Liver (tissue), 3 donors: ENCODE data around the gene TEX261.

Source experiments
- ATF3 ChIP-seq: IDR thresholded peaks from 2 replicates; pipeline ENCODE4 v1.6.1; 2016; ENCODE audit warnings: antibody characterized with exemption
- CTCF ChIP-seq: fragments of 150-350 bp; IDR thresholded peaks from 2 replicates; pipeline ENCODE4 v1.5.1; 2017; ENCODE audit warnings: improper control_type of control experiment, low read depth, low read length; ENCODE audit not compliant: missing input control
- EGR1 ChIP-seq, 2 donors: IDR thresholded peaks; 2 replicates each; pipeline ENCODE4 v1.6.1; 2016 to 2018; ENCODE audit warnings: antibody characterized with exemption in 2 of 2, low read depth in 2 of 2
- FOXA2 ChIP-seq: IDR thresholded peaks from 2 replicates; pipeline ENCODE4 v1.6.1; 2016; ENCODE audit warnings: antibody characterized with exemption
- JUND ChIP-seq, 2 donors: IDR thresholded peaks; 2 replicates each; pipeline ENCODE4 v1.6.1; 2016; ENCODE audit warnings: antibody characterized with exemption in 2 of 2
- MAX ChIP-seq: IDR thresholded peaks from 2 replicates; pipeline ENCODE4 v1.6.1; 2016; ENCODE audit warnings: antibody characterized with exemption
- RAD21 ChIP-seq, 2 donors: IDR thresholded peaks; 2 replicates each; pipeline ENCODE4 v1.6.1; 2016; ENCODE audit warnings: antibody characterized with exemption in 2 of 2, mild to moderate bottlenecking in 2 of 2
- REST ChIP-seq: IDR thresholded peaks from 2 replicates; pipeline ENCODE4 v1.6.1; 2016; ENCODE audit warnings: antibody characterized with exemption, mild to moderate bottlenecking
- SP1 ChIP-seq: IDR thresholded peaks from 2 replicates; pipeline ENCODE4 v1.6.1; 2018; ENCODE audit warnings: antibody characterized with exemption, mild to moderate bottlenecking
- TAF1 ChIP-seq: conservative IDR thresholded peaks from 2 replicates; pipeline ENCODE4 v1.6.1; 2016; ENCODE audit warnings: antibody characterized with exemption, mild to moderate bottlenecking
- YY1 ChIP-seq: IDR thresholded peaks from 2 replicates; pipeline ENCODE4 v1.6.1; 2016; ENCODE audit warnings: antibody characterized with exemption, mild to moderate bottlenecking
- ZBTB33 ChIP-seq: IDR thresholded peaks from 2 replicates; pipeline ENCODE4 v1.6.1; 2016; ENCODE audit warnings: antibody characterized with exemption
- donor health status: healthy.
- donor health status: healthy.

GRCh38 chr2:70985956-70986355 lies 8.7 kb downstream of the TEX261 start:
- no peak for TF ChIP-seq CTCF
- TF ChIP-seq YY1, result no peak
- TF ChIP-seq EGR1 (IDR thresholded peaks at IDR 0.05; ENCODE audit: low read depth in 2 of 2), result no peak
- no peak for TF ChIP-seq RAD21 (IDR thresholded peaks at IDR 0.05)
- TF ChIP-seq REST, result no peak
- no peak for TF ChIP-seq TAF1
- TF ChIP-seq MAX, result no peak
- no peak for TF ChIP-seq JUND (IDR thresholded peaks at IDR 0.05)
- no peak for TF ChIP-seq FOXA2
- TF ChIP-seq ATF3, result no peak
- no peak for TF ChIP-seq ZBTB33
- no peak for TF ChIP-seq SP1
